ENCODE data around the gene IP6K1. TPM values are rescaled to one million over a fixed set of nuclear protein-coding genes. Genes with fewer than 3 reads are reported as not detected.

The IP6K1 gene
- total RNA-seq, 1 donor from 2014 or later = 32.0 TPM

DNA sequence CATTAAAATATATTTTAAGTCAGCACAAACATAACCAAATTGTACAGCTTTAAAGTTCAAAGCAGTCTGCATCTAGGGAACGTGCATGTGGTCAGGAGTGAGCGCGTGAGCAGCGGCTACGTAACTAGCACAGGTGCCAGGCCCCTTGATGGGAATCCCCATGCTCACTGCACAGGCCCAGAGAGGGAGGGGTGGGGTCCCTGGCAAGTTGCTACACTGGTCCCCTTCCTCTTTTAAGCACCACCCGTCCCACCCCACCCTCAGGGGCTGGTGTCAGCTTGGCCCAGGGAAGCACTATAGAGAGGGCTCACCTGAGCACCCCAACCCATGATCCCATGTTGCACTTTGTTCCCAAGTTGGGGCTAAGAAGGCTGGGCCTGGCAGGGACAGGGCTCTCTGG, 61.8 kb downstream of the IP6K1 start:
- no peak for DNase-seq (ENCODE audit: low spot score)

DNA sequence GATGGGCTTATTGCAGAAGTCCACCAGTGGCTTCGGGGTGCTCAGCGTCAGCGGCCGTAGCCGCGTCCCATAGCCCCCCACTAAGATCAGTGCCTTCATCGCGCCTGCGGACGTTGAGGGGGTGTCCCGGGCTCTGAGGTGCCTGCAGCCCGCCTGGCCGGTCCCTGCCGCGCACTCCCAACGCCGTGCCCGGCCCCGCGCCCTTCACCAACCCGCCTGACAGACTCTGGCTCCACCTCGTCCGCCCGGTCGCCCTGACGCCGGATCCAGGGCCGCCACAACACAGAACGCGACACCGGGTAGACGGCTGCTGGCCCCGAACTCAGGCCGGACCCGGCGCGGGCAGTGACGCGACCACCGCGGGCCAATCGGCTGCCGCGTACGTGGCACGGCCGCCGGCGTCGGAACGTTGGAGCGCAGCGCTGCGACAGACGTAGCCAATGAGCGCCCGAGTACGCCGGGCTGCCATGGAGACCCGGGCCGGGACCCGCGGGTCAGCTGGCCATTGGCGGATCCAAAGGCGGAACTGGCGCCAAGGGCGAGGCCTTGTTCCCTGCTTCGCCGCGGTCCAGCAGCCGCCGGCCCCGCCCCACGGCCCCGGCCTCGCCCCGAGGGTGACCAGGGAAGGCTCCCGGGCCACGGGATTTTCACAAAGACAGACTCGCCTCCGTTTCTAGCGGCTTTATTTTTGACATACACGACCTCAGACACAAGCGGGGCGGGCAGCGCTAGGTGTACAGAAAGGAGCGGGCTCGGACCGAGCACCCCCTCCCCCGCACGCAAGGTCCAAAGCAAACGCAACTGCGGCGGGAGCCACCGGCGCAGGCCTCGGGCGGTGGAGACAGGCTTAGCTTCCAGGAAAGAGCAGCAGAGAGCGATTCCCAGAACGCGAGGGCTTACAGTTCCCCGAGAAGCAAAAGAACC, 62.5 kb downstream of the IP6K1 start, which contains the start of gene GMPPB:
Gene GMPPB, minus strand, starts transcription at position 324 of the 924 bp plus-strand sequence. Its CDS starts 225 bp downstream, at position 99.
- peak; percentile 97 for DNase-seq (ENCODE audit: low spot score)

DNA sequence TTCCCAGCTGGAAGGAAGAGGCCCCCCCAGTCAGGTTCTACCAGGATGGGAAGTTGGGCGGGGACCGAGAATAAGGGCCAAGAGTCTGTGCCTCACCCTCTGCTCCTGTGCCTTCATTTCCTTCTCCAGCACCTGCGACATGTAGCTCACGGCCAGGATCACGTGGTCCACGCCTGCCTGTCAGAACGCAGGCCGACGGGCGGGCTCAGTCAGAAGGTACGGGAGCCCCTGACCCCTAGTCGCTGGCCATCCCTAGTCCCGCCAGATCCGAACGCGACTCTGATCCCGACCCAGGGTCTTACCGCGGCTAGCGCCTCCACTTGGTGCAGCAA, 63.1 kb downstream of the IP6K1 start:
- DNase-seq (ENCODE audit: low spot score) = peak; percentile 81

DNA sequence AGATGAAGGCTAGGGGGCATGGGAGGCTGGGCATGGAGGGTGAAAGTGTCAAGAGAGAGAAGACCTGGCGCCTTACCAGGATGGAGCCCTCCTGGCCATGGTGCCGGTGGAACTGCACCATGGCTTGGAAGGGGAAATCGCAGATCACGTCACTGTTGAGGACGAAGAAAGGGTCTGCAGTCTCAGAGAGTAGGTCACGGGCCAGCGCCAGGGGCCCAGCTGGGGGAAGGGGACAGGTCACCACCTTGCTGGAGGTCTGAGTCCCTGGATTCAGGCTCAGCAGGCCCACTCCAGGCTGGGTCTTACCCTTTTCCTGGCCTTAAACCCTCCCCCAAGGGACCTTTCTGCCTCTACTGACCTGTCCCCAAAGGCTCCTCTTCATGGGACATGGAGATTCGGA, 63.4 kb downstream of the IP6K1 start:
- no peak for DNase-seq (ENCODE audit: low spot score)

DNA sequence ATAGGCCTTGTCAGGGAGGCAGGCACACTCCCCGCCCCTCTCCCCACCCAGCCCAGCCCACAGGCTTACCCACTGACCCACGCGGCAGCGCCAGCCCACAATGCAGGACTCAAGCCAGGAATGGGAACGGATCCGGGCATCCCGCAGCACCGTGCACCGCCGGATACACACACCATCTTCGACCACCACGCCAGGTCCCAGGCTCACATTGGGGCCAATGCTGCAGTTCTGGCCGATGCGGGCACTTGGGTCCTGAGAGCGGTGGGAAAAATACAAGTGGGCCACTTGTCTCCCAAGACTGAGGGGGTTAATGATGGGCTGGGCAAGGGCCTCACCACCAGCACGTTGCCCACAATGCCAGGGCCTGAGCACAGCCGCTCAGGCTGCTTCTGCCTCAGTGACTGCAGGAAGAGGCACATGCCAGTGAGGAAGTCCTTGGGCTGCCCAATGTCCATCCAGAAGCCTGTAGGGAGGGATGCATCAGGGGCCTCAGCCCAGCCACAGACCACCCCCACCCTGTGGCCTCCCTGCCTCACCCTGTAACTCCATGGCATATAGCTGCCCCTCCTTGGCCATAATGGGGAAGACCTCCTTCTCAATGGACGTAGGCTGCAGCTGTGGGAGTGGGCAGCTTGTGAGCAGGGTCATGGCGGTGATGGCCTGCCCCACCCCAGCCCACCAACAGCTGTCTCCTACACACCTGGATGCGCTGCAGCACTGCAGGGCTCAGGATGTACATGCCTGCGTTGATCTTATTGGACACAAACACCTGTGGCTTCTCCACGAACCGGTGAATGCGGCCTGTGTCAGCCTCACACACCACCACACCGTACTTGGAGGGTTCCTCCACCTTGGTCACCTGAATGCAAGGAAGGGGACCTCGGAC, 64.2 kb downstream of the IP6K1 start:
- DNase-seq (ENCODE audit: low spot score) = no peak

DNA sequence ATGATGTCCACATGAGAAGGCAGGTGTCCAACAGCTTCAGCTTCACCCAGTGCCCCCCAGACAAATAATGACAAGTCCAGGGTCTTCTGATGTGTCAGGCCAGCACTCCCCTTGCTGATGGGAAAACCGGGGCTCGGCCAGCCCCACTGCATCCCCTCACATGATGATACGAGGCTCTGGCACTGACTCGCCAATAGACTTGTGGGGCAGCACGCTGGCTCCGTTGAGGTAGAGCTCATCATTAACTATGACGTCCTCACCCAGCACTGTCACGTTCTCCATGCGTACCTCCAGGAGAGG, 64.8 kb downstream of the IP6K1 start:
- DNase-seq (ENCODE audit: low spot score) = no peak

DNA sequence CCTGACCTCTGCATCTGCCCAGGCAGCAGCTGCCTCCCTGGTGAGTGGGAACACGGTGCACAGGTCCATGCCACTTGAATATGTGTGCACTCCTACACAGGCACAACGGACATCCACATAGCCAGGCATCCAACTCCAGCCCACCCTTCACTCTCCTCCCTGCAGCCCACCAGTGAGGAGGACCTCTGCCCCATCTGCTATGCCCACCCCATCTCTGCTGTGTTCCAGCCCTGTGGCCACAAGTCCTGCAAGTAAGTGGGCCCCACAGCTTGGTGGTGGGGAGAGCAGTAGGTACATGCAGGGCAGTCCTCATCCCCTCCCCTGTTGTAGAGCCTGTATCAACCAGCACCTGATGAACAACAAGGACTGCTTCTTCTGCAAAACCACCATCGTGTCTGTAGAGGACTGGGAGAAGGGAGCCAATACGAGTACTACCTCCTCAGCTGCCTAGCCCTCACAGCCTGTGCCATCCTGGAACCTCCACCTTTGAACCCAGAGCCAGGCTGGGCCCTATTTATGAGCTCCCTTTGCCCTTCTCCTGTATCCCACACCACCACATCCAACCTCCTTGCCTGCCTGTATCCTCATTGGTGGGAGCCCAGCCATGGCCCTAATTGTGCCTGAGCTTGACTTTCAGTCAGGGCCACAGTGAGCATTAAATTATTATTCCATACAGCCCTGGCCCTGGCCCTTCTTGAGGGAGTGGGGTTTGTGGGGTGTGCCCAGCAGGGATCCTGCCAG, 65.3 kb downstream of the IP6K1 start:
- DNase-seq (ENCODE audit: low spot score) = no peak

DNA sequence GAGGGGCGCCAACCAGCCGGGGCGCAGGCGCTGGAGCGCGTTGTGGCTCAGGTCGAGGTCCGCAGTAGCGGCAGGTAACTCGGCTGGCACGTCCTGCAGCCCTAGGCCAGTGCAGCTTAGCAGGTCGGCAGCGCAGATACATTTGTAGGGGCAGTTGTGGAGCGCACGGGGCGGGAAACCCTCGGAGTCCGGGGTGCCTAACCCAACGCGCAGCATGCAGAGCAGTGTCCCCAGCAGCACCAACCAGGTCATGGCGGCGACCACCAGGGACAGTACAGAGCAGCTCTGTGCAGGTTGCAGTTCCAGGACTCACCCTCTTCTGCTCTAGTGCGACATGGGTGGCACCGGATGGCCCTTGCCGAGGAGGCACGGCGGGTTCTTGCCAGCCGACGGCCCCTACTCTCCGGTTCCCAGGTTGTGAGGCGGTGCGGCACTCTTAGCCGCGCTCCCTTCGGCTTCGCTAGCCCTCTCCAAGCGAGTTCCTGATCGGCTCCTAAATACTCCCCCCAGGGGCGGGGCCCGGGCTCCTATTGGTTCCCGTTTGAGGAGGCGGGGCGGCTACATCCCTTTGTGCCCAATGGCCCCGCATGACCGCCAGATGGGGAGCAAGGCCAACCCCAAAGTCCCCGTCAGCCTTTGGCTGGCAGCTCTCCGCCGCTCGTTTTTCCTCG, 67.0 kb downstream of the IP6K1 start, which contains the start of gene AMIGO3:
Gene AMIGO3, minus strand, starts transcription at position 471 of the 671 bp plus-strand sequence. Its CDS starts 219 bp downstream, at position 252.
- peak; percentile 96 for DNase-seq (ENCODE audit: low spot score)

DNA sequence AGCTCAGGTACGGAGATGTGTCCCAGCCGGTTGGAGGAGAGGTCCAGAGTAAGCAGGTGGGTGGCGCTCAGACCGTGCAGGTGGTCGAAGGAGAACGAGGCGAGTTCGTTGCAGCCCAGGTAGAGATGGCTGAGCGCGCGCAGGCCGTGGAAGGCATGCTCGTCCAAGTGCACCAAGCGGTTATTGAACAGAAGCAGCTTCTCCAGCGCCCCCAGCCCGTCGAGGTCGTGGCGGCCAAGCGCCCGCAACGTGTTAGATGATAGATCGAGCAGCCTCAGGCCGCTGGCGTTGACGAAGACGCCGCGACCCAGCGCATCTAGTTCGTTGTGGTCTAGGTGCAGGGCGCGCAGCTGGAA, 67.5 kb downstream of the IP6K1 start:
- no peak for DNase-seq (ENCODE audit: low spot score)

DNA sequence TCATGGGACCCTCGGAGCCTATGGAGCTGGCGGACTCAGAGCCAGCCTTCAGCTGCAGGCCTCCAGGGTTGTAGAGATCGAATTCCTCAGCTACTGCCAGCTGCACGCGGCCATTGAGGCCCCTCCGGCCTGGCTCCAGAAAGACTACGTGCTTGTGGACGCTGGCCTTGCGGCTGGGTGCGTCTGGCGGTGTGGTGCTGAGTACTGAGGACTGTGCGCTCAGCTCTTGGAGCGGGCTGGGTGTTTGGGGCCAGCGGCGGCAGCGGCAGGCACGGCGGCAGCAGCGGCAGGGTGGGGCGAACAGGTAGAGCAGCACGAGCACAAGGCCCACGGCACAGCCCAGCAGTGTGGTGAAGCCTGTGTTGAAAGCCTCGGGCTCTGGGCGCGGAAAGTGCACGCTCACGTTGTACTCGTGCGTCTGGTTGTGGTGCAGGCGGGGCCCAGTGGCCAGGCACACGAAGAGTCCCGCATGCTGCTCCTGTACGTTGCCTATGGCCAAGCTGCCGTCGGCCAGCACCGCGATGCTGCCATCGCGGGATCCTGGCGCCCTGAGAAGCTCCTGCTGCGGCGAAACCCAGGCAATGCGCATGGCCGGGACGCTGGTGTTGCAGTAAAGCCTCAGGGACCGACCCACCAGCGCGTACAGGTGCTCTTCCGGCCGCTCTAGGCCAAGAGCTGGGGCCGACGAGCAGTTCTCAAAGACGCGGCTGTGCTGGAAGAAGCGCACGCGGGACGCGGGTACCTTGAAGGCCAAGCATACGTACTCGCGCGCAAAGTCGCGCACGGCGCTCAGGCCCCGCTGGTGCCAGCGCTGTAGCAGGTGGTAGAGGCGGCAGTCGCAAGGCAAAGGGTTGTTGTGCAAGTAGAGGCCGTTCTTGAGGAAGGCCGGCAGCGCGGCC, 68.1 kb downstream of the IP6K1 start:
- DNase-seq (ENCODE audit: low spot score) = no peak

DNA sequence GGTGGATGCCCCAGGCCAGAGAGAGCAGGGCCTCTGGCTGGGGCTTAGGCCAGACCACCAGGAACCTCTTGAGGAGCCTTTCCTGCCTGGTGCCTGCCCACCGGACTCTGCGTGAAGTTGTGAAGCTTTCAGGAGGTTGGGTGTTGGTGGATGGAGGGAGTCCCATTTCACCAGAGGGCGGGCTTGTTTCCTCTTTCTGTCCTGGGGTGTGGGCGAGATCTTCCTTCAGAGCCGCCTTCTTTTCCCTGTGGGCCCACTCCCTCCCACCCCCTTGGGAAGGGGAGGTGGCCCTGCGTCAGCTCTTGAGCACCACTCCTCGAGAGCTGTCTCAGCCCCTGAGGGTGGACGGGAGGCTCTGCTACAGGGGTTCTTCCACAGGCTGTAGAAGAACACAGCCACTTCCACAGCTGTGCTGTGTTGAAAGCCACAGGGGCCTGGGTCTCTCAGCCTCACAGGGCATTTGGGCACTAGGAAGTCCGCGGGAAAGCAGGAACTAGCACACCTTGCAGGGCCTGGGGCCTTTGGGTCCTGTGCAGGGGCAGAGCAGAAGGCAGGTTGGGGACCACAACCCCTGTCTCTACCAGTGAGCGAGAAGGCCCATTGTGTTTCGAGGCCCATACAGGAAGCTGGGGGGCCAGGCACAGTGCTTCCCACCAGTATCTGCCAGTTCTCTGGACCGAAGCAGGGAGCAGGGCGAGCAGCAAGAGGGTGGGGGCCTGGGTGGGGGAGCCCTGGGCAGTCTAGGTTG, 69.0 kb downstream of the IP6K1 start:
- no peak for DNase-seq (ENCODE audit: low spot score)

DNA sequence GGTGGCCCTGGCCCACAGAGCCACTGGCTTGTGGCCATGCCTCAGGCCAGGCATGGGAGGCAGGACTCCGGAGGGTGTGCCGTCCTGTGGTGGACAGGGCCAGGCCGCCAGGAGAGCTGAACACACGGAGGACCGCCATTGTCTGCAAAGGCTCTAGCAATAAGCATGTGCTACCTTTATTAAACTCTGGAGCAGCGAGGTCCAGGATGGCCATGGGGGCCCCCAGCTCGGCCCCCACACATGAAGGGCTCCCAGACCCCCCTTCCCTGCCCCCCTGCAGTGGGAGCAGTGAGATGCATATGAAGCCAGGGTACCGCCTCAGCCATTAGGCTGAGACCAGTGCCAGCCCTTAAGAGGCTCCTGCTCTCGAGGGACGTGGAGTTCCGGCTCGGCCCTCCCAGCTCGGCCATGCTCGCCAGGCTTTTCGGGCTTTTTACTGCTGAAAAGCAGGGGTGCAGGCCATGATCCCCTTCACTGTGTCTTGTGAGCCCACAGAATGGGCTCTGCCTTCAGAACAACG, 69.6 kb downstream of the IP6K1 start:
- DNase-seq (ENCODE audit: low spot score) = peak; percentile 41

DNA sequence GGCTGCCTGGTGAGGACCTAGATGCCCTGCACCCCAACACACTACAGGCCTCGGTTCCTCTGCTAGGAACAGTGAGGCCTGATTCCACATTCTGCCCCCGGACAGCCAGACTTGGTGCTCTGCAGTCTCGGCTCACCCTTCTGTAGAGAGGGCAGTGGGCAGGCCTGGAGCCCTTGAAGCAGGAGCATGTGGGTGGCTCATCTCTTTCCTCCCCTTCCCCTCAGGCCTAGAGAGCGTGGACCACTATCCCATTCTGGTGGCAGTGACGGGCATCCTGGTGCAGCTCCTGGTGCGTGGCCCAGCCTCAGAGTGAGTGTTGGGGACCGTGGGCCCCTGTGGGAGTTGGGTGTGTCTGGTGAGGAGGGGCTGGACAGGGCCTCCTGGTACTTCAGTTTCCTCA, 70.2 kb downstream of the IP6K1 start:
- no peak for DNase-seq (ENCODE audit: low spot score)

DNA sequence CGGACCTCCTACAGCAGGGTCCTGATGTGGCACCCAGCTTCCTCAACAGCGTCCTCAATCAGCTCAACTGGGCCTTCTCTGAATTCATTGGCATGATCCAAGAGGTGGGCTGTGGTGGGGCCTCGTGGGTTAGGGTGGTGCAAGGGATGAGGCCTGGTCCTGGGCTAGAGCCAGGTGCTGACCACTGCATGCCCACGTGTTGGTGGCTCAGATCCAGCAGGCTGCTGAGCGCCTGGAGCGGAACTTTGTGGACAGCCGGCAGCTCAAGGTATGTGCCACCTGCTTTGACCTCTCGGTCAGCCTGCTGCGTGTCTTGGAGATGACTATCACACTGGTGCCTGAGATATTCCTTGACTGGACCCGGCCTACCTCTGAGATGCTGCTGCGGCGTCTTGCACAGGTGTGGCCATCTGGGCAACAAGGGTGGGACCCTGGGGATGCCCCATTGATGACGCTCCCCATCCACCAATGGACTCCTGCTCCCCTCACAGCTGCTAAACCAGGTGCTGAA, 70.7 kb downstream of the IP6K1 start:
- no peak for DNase-seq (ENCODE audit: low spot score)

DNA sequence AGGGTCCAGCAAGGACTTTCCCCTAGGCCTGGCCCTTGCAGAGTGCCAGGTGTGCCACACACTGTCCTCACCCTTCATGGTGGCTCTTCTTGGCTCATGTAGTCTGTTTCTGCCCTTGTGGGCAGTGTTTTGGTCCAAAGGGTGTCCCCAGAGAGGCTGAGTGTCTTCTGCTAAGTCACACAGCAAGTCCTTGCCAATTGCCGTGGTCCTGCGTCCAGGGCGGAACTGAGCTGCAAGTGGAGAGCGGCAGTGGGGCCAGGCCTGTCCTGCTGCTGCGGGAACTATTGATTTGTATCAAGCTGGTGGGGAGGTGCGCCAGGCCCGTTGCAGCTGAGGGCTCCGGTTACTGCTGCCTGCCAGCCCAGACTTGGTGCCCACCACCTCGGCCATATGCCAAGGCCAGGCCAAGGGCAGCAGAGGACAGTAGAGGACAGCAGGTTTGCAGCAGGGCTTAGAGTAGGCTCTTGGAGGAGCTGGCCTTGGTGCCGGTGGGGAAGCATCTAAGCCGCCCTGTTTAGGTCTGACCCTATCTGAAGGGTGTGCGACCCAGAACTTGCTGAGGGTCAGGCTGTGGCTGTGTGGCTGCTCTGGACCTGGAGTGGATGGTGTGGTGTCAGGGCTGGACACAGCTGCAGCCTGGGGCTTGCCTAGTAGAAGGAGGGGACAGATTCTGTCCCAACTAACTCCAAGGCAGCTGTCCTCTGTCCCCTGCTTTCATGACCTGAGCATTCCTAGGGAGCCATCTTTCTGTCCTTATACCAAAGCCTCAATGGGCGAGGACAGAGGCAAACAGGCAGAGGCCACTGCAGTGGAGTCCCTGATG, 71.4 kb downstream of the IP6K1 start:
- DNase-seq (ENCODE audit: low spot score) = no peak

DNA sequence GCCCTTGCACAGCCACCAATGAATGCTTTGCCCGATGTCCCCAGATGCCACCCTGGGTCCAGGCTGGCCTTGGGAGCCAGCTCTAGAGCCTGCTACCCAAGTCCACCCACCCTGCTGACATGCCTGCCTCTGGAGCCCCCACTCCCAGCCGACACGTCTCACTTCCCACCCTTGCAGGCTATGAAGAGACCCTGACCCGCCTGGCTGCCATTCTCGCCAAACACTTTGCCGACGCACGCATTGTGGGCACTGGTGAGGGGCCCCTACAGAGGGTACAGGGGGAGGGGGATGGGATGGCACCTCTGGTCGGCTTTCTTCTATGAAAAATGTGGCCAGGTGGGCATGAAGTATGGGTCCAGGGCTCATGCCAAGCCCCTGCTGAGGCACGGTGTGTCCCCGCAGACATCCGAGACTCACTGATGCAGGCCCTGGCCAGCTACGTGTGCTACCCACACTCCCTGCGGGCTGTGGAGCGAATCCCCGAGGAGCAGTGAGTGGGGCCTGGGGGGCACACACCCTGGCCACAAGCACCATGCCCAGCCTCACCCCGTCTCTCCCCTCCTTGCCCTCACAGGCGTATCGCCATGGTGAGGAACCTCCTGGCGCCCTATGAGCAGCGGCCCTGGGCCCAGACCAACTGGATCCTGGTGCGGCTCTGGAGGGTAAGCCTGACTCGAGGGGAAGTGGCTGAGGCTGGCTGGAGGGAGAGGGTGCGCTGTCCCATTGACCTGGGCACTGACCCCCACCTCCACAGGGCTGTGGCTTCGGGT, 72.8 kb downstream of the IP6K1 start:
- no peak for DNase-seq (ENCODE audit: low spot score)

DNA sequence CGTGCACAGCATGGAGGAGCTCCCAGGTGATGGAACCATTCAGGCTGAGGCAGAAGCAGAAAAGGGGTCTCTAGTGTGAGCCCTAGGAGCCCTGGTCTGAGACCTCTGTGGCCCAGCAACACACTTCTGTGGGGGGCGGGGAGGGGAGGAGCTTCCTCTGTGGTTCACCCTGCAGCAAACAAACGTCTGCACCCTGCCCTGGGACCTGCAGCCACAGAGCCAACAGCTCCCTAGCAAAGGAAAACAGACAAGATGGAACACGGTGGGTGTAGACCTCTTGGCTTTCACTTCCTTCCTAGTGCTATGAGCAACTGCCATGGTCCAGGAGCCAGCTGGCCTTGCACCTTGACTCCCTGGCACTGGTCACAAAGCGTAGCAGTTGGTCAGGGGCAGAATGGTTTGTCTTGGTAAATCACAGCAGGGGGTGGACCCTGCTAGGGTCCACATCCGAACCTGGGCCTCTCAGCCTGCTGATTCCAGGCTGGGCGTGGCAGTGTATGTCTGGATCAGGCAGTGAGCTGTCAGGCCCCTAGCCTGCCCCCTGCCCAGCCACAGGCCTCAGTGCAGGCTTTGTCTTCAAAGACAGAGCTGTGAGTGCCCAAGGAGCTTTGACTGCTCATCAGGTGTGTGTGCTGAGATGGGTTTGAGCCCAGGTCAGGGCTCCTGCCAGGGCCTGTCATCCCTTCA, 73.6 kb downstream of the IP6K1 start:
- DNase-seq (ENCODE audit: low spot score) = no peak

All from ureter (tissue), 1 donor.